Activated CD8-positive, alpha-beta memory T cell treated with anti-CD3 and anti-CD28 coated beads for 36 hours (primary cell): ENCODE results near the gene TXNDC16. TPM values are rescaled to one million over a fixed set of nuclear protein-coding genes. Genes with fewer than 3 reads are reported as not detected.

Experiments
- CTCF ChIA-PET: fragments of 350-600 bp; sonication (Branson Sonifier 250); formaldehyde crosslinking; loops from one replicate; lab custom pipeline; 2021; ENCODE audit warnings: antibody characterized with exemption; lab: Charles Lee
- POLR2A ChIA-PET: fragments of 350-600 bp; sonication (Branson Sonifier 250); formaldehyde crosslinking; loops from one replicate; lab custom pipeline; 2021; ENCODE audit warnings: antibody characterized with exemption; lab: Charles Lee
- total RNA-seq, 2 experiments: library from RNA; stranded (reverse); gene quantifications; one replicate each; pipeline ENCODE4 v1.2.3, GENCODE V29; 2021

TXNDC16 gene
- total RNA-seq, 2 experiments from 2014 or later: 5.0 to 5.2 TPM

DNA sequence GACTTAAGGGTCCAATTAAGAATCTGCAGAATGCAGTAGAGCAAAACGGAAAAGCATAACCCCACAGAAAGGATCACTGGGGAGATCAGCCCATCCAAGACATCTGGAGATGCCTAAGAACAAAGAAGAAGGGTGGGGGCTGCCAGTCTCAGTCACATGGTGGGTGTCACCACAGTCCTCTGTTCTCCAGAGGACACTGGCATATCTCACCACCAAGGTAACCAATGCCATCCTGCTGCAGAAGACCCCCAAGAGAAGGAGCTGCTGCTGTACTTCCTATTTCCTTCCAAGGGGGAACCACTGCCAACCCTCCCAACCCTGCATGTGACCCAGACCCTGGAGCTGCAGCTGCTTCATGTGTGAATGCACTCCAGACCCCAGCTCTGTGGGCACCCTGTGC lies 147.0 kb downstream of the TXNDC16 start:
- POLR2A ChIA-PET: no interaction called here
- CTCF ChIA-PET: no interaction called here

DNA sequence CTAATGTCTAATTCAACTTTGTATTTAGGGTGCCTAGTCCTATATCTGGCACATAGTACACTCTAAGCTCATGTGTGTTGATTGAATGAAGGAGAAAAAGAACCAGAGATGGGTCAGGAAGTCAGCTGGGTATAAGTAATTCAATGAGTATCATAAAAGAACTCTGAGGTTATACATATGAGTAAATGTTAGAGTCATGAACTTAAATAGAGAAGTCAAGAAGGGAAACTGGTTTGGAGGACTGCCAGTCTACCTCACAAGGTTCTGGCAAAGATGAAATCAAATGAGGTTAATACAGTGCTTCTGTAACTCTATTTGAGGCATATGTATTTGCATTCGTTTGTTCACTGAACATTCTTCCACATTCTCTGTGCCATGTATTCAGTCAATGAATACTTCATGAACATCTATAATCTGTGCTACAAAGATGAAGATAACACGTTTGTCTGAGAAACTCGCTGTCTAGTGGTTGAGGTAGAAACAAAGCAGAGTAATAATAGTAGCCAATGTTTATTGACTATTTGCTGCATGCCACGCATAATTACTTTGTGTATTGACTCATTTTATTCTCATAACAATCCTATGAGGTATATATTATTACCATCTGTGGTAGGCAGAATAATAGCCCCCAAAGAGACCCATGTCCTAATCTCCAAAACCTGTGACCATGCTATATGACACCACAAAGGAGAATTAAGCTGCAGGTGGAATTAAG lies 149.3 kb downstream of the TXNDC16 start:
- ChIA-PET CTCF (interaction anchor here (0.7 to 1.3 kb wide), 2 partner anchors 25 to 74 kb away, joined by 3 to 4 read pairs; no protein-coding TSS in a partner anchor), POLR2A (interaction anchor here (1.9 kb wide), 1 partner anchor 89 kb away, joined by 8 read pairs; the partner anchor contains the start of gene PTGER2)

- CTCF ChIA-PET: no interaction called here
Observed at GRCh38 chr14:52400846-52401245, 151.5 kb downstream of the TXNDC16 start.

DNA sequence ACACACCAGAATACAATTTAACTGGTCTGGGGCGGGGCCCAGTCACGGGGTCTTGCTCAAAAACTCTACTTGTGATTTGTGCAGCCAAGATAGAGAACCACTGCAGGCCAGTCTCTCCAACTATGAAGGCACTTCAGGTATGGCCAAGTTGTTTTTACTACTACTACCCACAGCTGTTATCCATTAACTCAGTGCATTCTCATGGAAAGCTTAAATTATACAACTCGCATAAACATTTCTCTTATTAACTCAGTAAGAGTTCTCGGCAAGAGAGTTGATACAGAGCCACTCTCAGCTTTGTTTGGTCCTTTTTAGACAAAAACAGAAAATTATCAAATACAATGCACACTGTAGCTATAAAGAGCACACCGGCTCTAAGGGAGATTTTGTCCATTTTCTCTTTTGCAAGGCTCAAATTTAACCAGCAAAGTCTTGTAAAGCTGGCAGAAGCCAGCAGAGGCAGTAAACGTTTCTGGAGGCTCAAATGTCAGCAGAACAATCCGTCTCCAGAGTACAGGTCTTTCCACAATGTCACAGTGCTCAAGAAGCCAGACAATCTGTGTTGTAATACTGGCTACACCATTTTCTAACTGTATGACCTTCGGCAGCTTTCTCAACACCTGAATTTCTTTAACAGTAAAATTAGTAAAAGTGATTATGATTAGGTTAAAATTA lies 152.2 kb downstream of the TXNDC16 start:
- ChIA-PET POLR2A (no interaction called here), CTCF (interaction anchor here (0.8 to 0.9 kb wide), 2 partner anchors 21 to 75 kb away, joined by 3 to 4 read pairs; no protein-coding TSS in a partner anchor)

More at GRCh38 chr14:52400846-52401245, 151.5 kb downstream of the TXNDC16 start:
- POLR2A ChIA-PET: no interaction called here

DNA sequence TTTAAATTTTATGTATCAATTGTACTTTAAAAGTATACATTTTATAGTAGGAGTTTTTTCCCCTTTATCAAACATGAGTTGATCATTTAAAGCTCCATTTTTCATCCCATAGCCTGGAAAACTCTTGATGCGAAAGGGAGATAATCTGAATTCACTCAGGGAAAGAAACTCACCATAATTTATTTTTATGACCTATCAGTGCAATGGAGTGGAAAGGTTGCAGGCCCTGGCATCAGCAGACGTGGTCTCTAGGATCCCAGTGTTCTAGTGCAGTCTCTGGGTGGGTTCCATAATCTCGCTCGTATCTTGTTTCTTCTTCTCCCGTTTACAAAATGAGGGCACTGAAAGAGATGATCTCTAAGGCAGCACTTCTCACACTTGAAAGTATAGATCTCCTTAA lies 153.2 kb downstream of the TXNDC16 start:
- ChIA-PET POLR2A (no interaction called here), CTCF (interaction anchor here (1.0 kb wide), 1 partner anchor 386 kb away, joined by 4 read pairs; no protein-coding TSS in a partner anchor)

GRCh38 chr14:52397844-52398243 lies 154.5 kb downstream of the TXNDC16 start:
- ChIA-PET POLR2A (no interaction called here), CTCF (no interaction called here)

DNA sequence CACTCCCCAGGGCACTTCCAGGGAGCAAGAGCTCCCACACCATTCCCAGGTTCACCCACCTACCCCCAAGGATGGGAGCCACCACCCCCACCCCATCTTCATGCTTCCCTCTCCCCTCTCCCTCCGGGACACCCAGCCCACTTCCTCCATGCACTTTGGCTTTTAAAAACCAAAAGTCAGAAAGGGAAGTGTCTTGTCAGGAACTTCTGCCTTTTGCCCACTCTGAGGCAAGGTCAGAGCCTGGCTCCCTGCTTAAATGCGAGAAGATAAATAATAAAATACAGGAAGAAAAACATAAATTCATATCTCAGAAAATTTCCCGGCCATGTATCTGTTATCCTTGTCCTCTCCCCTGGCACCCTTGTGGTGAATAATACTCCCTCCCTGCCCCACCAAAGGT lies 156.6 kb downstream of the TXNDC16 start:
- CTCF ChIA-PET: no interaction called here
- POLR2A ChIA-PET: no interaction called here

DNA sequence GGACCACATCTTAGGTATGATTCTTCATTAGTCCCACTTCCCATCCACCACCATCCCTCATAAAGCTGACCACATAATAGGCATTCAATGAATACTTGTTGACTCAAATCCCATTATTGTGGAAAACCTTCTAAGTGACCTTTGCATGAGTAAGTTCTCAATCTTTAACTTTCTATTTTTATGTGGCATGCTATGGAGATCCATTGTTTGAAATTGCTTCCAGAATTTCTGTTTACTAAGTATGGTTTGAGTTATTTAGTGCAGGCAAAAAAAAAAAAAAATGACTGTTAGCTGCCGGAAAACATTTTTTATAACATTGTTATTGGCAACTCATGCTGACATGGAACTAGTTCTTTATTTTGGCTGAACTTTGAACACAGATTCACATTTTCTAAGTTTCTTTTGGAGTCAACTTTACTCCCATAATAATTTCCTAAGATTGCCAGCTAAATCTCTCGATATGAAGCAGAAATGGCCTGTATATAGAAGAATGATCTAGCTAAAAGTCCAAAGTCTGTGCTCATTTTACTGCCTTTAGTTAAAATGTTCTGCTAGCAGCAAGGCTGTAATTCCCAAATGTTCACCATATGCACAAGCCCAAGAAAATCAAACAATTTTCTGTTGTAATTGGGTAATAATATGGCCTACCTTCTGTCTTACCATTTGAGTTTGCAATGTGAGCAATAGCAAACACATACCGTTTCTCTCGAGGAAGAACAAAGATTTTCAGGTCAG lies 160.3 kb downstream of the TXNDC16 start:
- POLR2A ChIA-PET: no interaction called here
- CTCF ChIA-PET: no interaction called here

Other genes with a start within 250 kb of the TXNDC16 start
- gene PTGER2, start 238.2 kb downstream of the TXNDC16 start, total RNA-seq: 10 to 100 TPM; 45.2 to 49.7 TPM
- gene GPR137C, start 331 bp upstream of the TXNDC16 start, total RNA-seq: under 1 TPM; 0.19 to 0.55 TPM
- gene ERO1A, start 143.1 kb upstream of the TXNDC16 start, total RNA-seq: 100 to 1,000 TPM; 130 TPM
- 100 to 1,000 TPM; 118 to 122 TPM for gene PSMC6, start 154.7 kb upstream of the TXNDC16 start, total RNA-seq
- gene STYX, start 177.7 kb upstream of the TXNDC16 start, total RNA-seq: 10 to 100 TPM; 18.2 to 18.7 TPM
- 10 to 100 TPM; 35.0 to 38.1 TPM for gene GNPNAT1, start 239.1 kb upstream of the TXNDC16 start, total RNA-seq